ENCODE results near the gene THRB.

THRB gene

GRCh38 chr3:24157106-24157505 is 337.5 kb downstream of the THRB start:
- H3K9me3 ChIP-seq (ENCODE audit: control insufficient read depth, low read length), result no peaks in the 10 kb centered on the region
- H3K27me3 ChIP-seq (ENCODE audit: control insufficient read depth in 1 of 2, insufficient read depth in 1 of 2, low read length in 2 of 2), result no peaks in the 10 kb centered on the region
- H3K9ac ChIP-seq (ENCODE audit: low read length), result no peak overlapping the region
- H2BK12ac ChIP-seq (ENCODE audit: low read length in 2 of 2), result no peak overlapping the region
- peak overlapping the region; percentile 57 for H4K8ac ChIP-seq (ENCODE audit: low read length)
- no peak overlapping the region for H3K14ac ChIP-seq (ENCODE audit: low read length in 2 of 2)
- H3K4me2 ChIP-seq (ENCODE audit: low read length, poor library complexity, severe bottlenecking), result peak overlapping the region; percentile 1
- H2BK120ac ChIP-seq (ENCODE audit: low read depth, low read length), result no peak overlapping the region
- peak overlapping the region in 1 of 2 experiments; percentile 35 for H3K18ac ChIP-seq (ENCODE audit: low read depth in 1 of 2, low read length in 2 of 2)
- H3K23ac ChIP-seq (ENCODE audit: low read length in 2 of 2), result no peak overlapping the region
- H3K4me1 ChIP-seq (ENCODE audit: control insufficient read depth, insufficient read depth, low read depth, low read length), result peaks cover 8% of the 10 kb centered on the region
- H3K36me3 ChIP-seq (ENCODE audit: control insufficient read depth in 1 of 2, insufficient read depth in 2 of 2, low read depth in 1 of 2, low read length in 2 of 2), result peaks cover 0 to 3% of the 10 kb centered on the region in 2 experiments
- DNase-seq, result no peak
- H3K27ac ChIP-seq (ENCODE audit: low read length, poor library complexity, severe bottlenecking), result peak overlapping the region; percentile 14
- H4K91ac ChIP-seq (ENCODE audit: low read length), result no peak overlapping the region
- H2AFZ ChIP-seq (ENCODE audit: low read depth, low read length), result no peak overlapping the region
- peak overlapping the region; percentile 19 for H2BK5ac ChIP-seq (ENCODE audit: low read depth, low read length, poor library complexity, severe bottlenecking)
- H2BK15ac ChIP-seq (ENCODE audit: low read depth, poor library complexity, severe bottlenecking), result no peak overlapping the region
- no peaks in the 10 kb centered on the region for H3K79me1 ChIP-seq (replicated peaks; ENCODE audit: low read length, poor library complexity, severe bottlenecking)
- WGBS, result 94% methylated on average over 3 of the region's 4 CpGs
- H3K4ac ChIP-seq (ENCODE audit: low read depth in 1 of 2, low read length in 2 of 2), result no peak overlapping the region
- no peak overlapping the region for H2AK5ac ChIP-seq (ENCODE audit: low read length, severe bottlenecking)
- no peak overlapping the region for H3K4me3 ChIP-seq (ENCODE audit: insufficient read depth in 1 of 2, low read depth in 1 of 2, low read length in 2 of 2)

GRCh38 chr3:24156466-24156865 is 338.2 kb downstream of the THRB start:
- no peak overlapping the region for H4K8ac ChIP-seq (ENCODE audit: low read length)
- peaks cover 0 to 3% of the 10 kb centered on the region in 2 experiments for H3K36me3 ChIP-seq (ENCODE audit: control insufficient read depth in 1 of 2, insufficient read depth in 2 of 2, low read depth in 1 of 2, low read length in 2 of 2)
- no peaks in the 10 kb centered on the region for H3K79me1 ChIP-seq (replicated peaks; ENCODE audit: low read length, poor library complexity, severe bottlenecking)
- no peak overlapping the region for H2AK5ac ChIP-seq (ENCODE audit: low read length, severe bottlenecking)
- no peak overlapping the region for H3K23ac ChIP-seq (ENCODE audit: low read length in 2 of 2)
- no peak overlapping the region for H2BK5ac ChIP-seq (ENCODE audit: low read depth, low read length, poor library complexity, severe bottlenecking)
- no peak overlapping the region for H3K4ac ChIP-seq (ENCODE audit: low read depth in 1 of 2, low read length in 2 of 2)
- H4K91ac ChIP-seq (ENCODE audit: low read length), result no peak overlapping the region
- H3K27ac ChIP-seq (ENCODE audit: low read length, poor library complexity, severe bottlenecking), result peak overlapping the region; percentile 75
- peaks cover 8% of the 10 kb centered on the region for H3K4me1 ChIP-seq (ENCODE audit: control insufficient read depth, insufficient read depth, low read depth, low read length)
- no peak overlapping the region for H3K4me3 ChIP-seq (ENCODE audit: insufficient read depth in 1 of 2, low read depth in 1 of 2, low read length in 2 of 2)
- no peak overlapping the region for H2BK120ac ChIP-seq (ENCODE audit: low read depth, low read length)
- H3K9ac ChIP-seq (ENCODE audit: low read length), result no peak overlapping the region
- H2BK15ac ChIP-seq (ENCODE audit: low read depth, poor library complexity, severe bottlenecking), result no peak overlapping the region
- H2AFZ ChIP-seq (ENCODE audit: low read depth, low read length), result no peak overlapping the region
- 0% methylated on average over 2 of the region's 2 CpGs for WGBS
- H3K4me2 ChIP-seq (ENCODE audit: low read length, poor library complexity, severe bottlenecking), result no peak overlapping the region
- H2BK12ac ChIP-seq (ENCODE audit: low read length in 2 of 2), result no peak overlapping the region
- peak; percentile 77 for DNase-seq
- H3K18ac ChIP-seq (ENCODE audit: low read depth in 1 of 2, low read length in 2 of 2), result no peak overlapping the region
- H3K14ac ChIP-seq (ENCODE audit: low read length in 2 of 2), result no peak overlapping the region
- no peaks in the 10 kb centered on the region for H3K9me3 ChIP-seq (ENCODE audit: control insufficient read depth, low read length)
- H3K27me3 ChIP-seq (ENCODE audit: control insufficient read depth in 1 of 2, insufficient read depth in 1 of 2, low read length in 2 of 2), result no peaks in the 10 kb centered on the region

GRCh38 chr3:24155276-24155675 is 339.4 kb downstream of the THRB start:
- Histone ChIP-seq H3K4ac (ENCODE audit: low read depth in 1 of 2, low read length in 2 of 2) (no peak overlapping the region), H4K8ac (ENCODE audit: low read length) (no peak overlapping the region), H3K27ac (ENCODE audit: low read length, poor library complexity, severe bottlenecking) (no peak overlapping the region), H3K79me1 (replicated peaks; ENCODE audit: low read length, poor library complexity, severe bottlenecking) (no peaks in the 10 kb centered on the region), H2BK5ac (ENCODE audit: low read depth, low read length, poor library complexity, severe bottlenecking) (no peak overlapping the region), H2AK5ac (ENCODE audit: low read length, severe bottlenecking) (no peak overlapping the region), H2AFZ (ENCODE audit: low read depth, low read length) (no peak overlapping the region), H3K23ac (ENCODE audit: low read length in 2 of 2) (no peak overlapping the region), H2BK15ac (ENCODE audit: low read depth, poor library complexity, severe bottlenecking) (no peak overlapping the region), H3K4me3 (ENCODE audit: insufficient read depth in 1 of 2, low read depth in 1 of 2, low read length in 2 of 2) (no peak overlapping the region), H3K9ac (ENCODE audit: low read length) (no peak overlapping the region), H3K14ac (ENCODE audit: low read length in 2 of 2) (no peak overlapping the region), H4K91ac (ENCODE audit: low read length) (no peak overlapping the region), H3K4me1 (ENCODE audit: control insufficient read depth, insufficient read depth, low read depth, low read length) (peaks cover 8% of the 10 kb centered on the region), H3K9me3 (ENCODE audit: control insufficient read depth, low read length) (no peaks in the 10 kb centered on the region), H3K27me3 (ENCODE audit: control insufficient read depth in 1 of 2, insufficient read depth in 1 of 2, low read length in 2 of 2) (no peaks in the 10 kb centered on the region), H3K36me3 (ENCODE audit: control insufficient read depth in 1 of 2, insufficient read depth in 2 of 2, low read depth in 1 of 2, low read length in 2 of 2) (peaks cover 0 to 3% of the 10 kb centered on the region in 2 experiments), H3K18ac (ENCODE audit: low read depth in 1 of 2, low read length in 2 of 2) (no peak overlapping the region), H2BK120ac (ENCODE audit: low read depth, low read length) (no peak overlapping the region), H3K4me2 (ENCODE audit: low read length, poor library complexity, severe bottlenecking) (no peak overlapping the region), H2BK12ac (ENCODE audit: low read length in 2 of 2) (no peak overlapping the region)
- DNase-seq, result no peak

GRCh38 chr3:24154781-24155180 is 339.9 kb downstream of the THRB start:
- H2AFZ ChIP-seq (ENCODE audit: low read depth, low read length), result no peak overlapping the region
- no peak overlapping the region for H2BK5ac ChIP-seq (ENCODE audit: low read depth, low read length, poor library complexity, severe bottlenecking)
- H3K4ac ChIP-seq (ENCODE audit: low read depth in 1 of 2, low read length in 2 of 2), result no peak overlapping the region
- H3K14ac ChIP-seq (ENCODE audit: low read length in 2 of 2), result no peak overlapping the region
- H3K27me3 ChIP-seq (ENCODE audit: control insufficient read depth in 1 of 2, insufficient read depth in 1 of 2, low read length in 2 of 2), result no peaks in the 10 kb centered on the region
- H2AK5ac ChIP-seq (ENCODE audit: low read length, severe bottlenecking), result peak overlapping the region; percentile 94
- H3K4me1 ChIP-seq (ENCODE audit: control insufficient read depth, insufficient read depth, low read depth, low read length), result peaks cover 8% of the 10 kb centered on the region
- no peak overlapping the region for H2BK12ac ChIP-seq (ENCODE audit: low read length in 2 of 2)
- no peak overlapping the region for H2BK15ac ChIP-seq (ENCODE audit: low read depth, poor library complexity, severe bottlenecking)
- no peaks in the 10 kb centered on the region for H3K9me3 ChIP-seq (ENCODE audit: control insufficient read depth, low read length)
- no peak overlapping the region for H3K23ac ChIP-seq (ENCODE audit: low read length in 2 of 2)
- DNase-seq, result no peak
- no peak overlapping the region for H3K27ac ChIP-seq (ENCODE audit: low read length, poor library complexity, severe bottlenecking)
- no peaks in the 10 kb centered on the region for H3K79me1 ChIP-seq (replicated peaks; ENCODE audit: low read length, poor library complexity, severe bottlenecking)
- H3K9ac ChIP-seq (ENCODE audit: low read length), result no peak overlapping the region
- H4K91ac ChIP-seq (ENCODE audit: low read length), result no peak overlapping the region
- no peak overlapping the region for H3K4me3 ChIP-seq (ENCODE audit: insufficient read depth in 1 of 2, low read depth in 1 of 2, low read length in 2 of 2)
- WGBS, result no CpG with 5 or more reads among the region's 1 CpG
- no peak overlapping the region for H3K4me2 ChIP-seq (ENCODE audit: low read length, poor library complexity, severe bottlenecking)
- H3K18ac ChIP-seq (ENCODE audit: low read depth in 1 of 2, low read length in 2 of 2), result no peak overlapping the region
- no peaks in the 10 kb centered on the region for H3K36me3 ChIP-seq (ENCODE audit: control insufficient read depth in 1 of 2, insufficient read depth in 2 of 2, low read depth in 1 of 2, low read length in 2 of 2)
- no peak overlapping the region for H2BK120ac ChIP-seq (ENCODE audit: low read depth, low read length)
- no peak overlapping the region for H4K8ac ChIP-seq (ENCODE audit: low read length)
